Gastrocnemius medialis (tissue), 4 donors: ENCODE measurements around the gene IFT88.

Experiments
- POLR2A ChIP-seq, 2 donors: fragments of 450-650 bp; IDR thresholded peaks; one replicate each; pipeline ENCODE4 v1.6.1; 2017; ENCODE audit warnings: antibody characterized with exemption in 2 of 2, mild to moderate bottlenecking in 2 of 2, moderate library complexity in 2 of 2
- TF ChIP-seq, protein P1 (sequence below), 5 experiments: fragments of 450-650 bp in 3 of 5; fragments of 200-600 bp in 2 of 5; sonication (generic) in 2 of 5; IDR thresholded peaks in 4 of 5; conservative IDR thresholded peaks in 1 of 5; 1 replicate in 4 of 5; 2 replicates in 1 of 5; pipeline ENCODE4 v1.5.1; 2016 to 2019; ENCODE audit warnings: antibody characterized with exemption in 5 of 5, mild to moderate bottlenecking in 3 of 5, moderate library complexity in 3 of 5

DNA sequence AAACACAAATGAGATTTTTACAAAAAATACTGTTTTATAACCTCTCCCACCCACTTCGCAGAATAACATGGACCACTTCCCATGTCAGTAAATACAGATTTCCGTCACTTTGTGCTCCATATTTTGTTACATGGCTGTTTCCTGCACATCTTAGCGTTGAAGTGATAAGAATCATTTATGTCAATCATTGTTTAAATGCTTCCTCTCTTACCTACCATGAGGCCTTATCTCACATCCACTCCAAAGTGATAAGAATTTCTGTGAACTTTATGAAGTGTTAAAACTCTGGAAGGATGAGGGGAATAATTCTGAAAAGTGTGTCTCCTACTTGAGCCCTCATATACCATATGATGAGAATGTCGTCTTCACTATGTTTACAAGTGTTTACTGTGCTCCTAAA is 100.0 kb downstream of the IFT88 start:
- TF ChIP-seq, protein P1, sequence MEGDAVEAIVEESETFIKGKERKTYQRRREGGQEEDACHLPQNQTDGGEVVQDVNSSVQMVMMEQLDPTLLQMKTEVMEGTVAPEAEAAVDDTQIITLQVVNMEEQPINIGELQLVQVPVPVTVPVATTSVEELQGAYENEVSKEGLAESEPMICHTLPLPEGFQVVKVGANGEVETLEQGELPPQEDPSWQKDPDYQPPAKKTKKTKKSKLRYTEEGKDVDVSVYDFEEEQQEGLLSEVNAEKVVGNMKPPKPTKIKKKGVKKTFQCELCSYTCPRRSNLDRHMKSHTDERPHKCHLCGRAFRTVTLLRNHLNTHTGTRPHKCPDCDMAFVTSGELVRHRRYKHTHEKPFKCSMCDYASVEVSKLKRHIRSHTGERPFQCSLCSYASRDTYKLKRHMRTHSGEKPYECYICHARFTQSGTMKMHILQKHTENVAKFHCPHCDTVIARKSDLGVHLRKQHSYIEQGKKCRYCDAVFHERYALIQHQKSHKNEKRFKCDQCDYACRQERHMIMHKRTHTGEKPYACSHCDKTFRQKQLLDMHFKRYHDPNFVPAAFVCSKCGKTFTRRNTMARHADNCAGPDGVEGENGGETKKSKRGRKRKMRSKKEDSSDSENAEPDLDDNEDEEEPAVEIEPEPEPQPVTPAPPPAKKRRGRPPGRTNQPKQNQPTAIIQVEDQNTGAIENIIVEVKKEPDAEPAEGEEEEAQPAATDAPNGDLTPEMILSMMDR (IDR thresholded peaks at IDR 0.05 in 4 of 5, conservative IDR thresholded peaks at IDR 0.05 in 1 of 5): no peak
- no peak for TF ChIP-seq POLR2A (IDR thresholded peaks at IDR 0.05)
